K562 (cell line): ENCODE data around the gene CNTRL. TPM values are rescaled to one million over a fixed set of nuclear protein-coding genes. Genes with fewer than 3 reads are reported as not detected.

Source experiments
- ATF1 ChIP-seq, 2 experiments: fragments of 450-650 bp in 1 of 2; IDR thresholded peaks; 2 replicates each; pipeline ENCODE4 v1.6.1; 2016; ENCODE audit warnings: missing compliant biosample characterization in 1 of 2, missing genetic modification characterization in 1 of 2
- MTA2 ChIP-seq: fragments of 450-650 bp; IDR thresholded peaks from 2 replicates; pipeline ENCODE4 v1.6.1; 2016; ENCODE audit warnings: low read depth
- POLR2A ChIP-seq: fragments of 450-650 bp; conservative IDR thresholded peaks from 2 replicates; pipeline ENCODE4 v1.6.1; 2016
- POU5F1 ChIP-seq: fragments of 150-350 bp; IDR thresholded peaks from 2 replicates; pipeline ENCODE4 v1.6.1; 2014; ENCODE audit warnings: borderline replicate concordance, low read length, low read depth, mild to moderate bottlenecking; ENCODE audit not compliant: partially characterized antibody
- RBM22 ChIP-seq: fragments of 200-400 bp; formaldehyde crosslinking; IDR thresholded peaks from 2 replicates; pipeline ENCODE4 v1.6.1; 2018; ENCODE audit warnings: low read length, low read depth; ENCODE audit not compliant: poor library complexity, severe bottlenecking
- polyA plus RNA-seq, 8 experiments: library from polyadenylated mRNA; depleted of rRNA in 4 of 8; stranded (reverse) in 5 of 8; unstranded in 3 of 8; fragments of >200 nt; fragmentation: Nextera tagmentation in 2 of 8; fragmentation: Illumina TruSeq in 1 of 8; extraction: Ambion mirVana in 2 of 8; extraction: Trizol in 1 of 8; gene quantifications; 2 replicates each; pipeline versions ENCODE4 v1.2.1 to v1.2.3, GENCODE V29; 2011 to 2014; ENCODE audit warnings: inconsistent platforms in 1 of 8, missing spikeins in 1 of 8
- total RNA-seq, 7 experiments: library from RNA; depleted of rRNA in 6 of 7; stranded (reverse); fragments of >200 nt in 6 of 7; fragmentation: Illumina TruSeq in 2 of 7; extraction: Trizol in 2 of 7; gene quantifications; 2 replicates each; pipeline versions ENCODE4 v1.2.1 to v1.2.3, GENCODE V29; 2011 to 2021; ENCODE audit warnings: low replicate concordance in 1 of 7
- TF ChIP-seq, protein P1 (sequence below): fragments of 450-650 bp; formaldehyde crosslinking; IDR thresholded peaks from 2 replicates; pipeline ENCODE4 v1.4.0; 2020; ENCODE audit warnings: mild to moderate bottlenecking, moderate library complexity
- TF ChIP-seq, protein P2 (sequence below): fragments of 450-650 bp; IDR thresholded peaks from 2 replicates; pipeline ENCODE4 v1.6.1; 2017; ENCODE audit warnings: mild to moderate bottlenecking, moderate library complexity
- TF ChIP-seq, protein P3 (sequence below): fragments of 250-450 bp; sonication (Bioruptor Pico); IDR thresholded peaks from 2 replicates; pipeline ENCODE4 v1.8.0; 2021; ENCODE audit warnings: mild to moderate bottlenecking, moderate library complexity
- TF ChIP-seq, protein P4 (sequence below): fragments of 150-350 bp; IDR thresholded peaks from 2 replicates; pipeline ENCODE4 v1.6.1; 2014; ENCODE audit warnings: low read depth, mild to moderate bottlenecking, low read length, borderline replicate concordance

CNTRL gene
- total and polyA plus RNA-seq, 9 of the 15 experiments (the other 6 are each of a cell fraction or from before 2014, with no cell fraction given) = 9.2 to 28.9 (median 20.5) TPM

DNA sequence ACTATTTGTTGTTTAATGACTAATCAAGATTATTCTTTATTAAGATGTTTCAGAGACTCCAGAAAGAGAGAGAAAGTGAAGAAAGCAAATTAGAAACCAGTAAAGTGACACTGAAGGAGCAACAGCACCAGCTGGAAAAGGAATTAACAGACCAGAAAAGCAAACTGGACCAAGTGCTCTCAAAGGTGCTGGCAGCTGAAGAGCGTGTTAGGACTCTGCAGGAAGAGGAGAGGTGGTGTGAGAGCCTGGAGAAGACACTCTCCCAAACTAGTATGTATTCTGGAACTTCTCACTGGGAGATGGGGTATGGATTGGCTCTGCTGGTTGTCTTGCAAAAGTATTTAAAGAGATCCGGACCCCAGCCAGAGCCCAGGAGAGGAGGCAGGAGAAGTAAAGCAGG lies 93.3 kb downstream of the CNTRL start (continued):
- TF ChIP-seq, protein P1, sequence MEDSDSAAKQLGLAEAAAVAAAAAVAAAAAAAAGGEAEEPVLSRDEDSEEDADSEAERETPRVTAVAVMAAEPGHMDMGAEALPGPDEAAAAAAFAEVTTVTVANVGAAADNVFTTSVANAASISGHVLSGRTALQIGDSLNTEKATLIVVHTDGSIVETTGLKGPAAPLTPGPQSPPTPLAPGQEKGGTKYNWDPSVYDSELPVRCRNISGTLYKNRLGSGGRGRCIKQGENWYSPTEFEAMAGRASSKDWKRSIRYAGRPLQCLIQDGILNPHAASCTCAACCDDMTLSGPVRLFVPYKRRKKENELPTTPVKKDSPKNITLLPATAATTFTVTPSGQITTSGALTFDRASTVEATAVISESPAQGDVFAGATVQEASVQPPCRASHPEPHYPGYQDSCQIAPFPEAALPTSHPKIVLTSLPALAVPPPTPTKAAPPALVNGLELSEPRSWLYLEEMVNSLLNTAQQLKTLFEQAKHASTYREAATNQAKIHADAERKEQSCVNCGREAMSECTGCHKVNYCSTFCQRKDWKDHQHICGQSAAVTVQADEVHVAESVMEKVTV (CRISPR knock-in tag) = no peak
- TF ChIP-seq ATF1 (CRISPR knock-in tag; IDR thresholded peaks at IDR 0.05) = no peak
- TF ChIP-seq ATF1 (tag; IDR thresholded peaks at IDR 0.05) = no peak
- TF ChIP-seq, protein P2, sequence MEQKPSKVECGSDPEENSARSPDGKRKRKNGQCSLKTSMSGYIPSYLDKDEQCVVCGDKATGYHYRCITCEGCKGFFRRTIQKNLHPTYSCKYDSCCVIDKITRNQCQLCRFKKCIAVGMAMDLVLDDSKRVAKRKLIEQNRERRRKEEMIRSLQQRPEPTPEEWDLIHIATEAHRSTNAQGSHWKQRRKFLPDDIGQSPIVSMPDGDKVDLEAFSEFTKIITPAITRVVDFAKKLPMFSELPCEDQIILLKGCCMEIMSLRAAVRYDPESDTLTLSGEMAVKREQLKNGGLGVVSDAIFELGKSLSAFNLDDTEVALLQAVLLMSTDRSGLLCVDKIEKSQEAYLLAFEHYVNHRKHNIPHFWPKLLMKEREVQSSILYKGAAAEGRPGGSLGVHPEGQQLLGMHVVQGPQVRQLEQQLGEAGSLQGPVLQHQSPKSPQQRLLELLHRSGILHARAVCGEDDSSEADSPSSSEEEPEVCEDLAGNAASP = no peak
- TF ChIP-seq, protein P3, sequence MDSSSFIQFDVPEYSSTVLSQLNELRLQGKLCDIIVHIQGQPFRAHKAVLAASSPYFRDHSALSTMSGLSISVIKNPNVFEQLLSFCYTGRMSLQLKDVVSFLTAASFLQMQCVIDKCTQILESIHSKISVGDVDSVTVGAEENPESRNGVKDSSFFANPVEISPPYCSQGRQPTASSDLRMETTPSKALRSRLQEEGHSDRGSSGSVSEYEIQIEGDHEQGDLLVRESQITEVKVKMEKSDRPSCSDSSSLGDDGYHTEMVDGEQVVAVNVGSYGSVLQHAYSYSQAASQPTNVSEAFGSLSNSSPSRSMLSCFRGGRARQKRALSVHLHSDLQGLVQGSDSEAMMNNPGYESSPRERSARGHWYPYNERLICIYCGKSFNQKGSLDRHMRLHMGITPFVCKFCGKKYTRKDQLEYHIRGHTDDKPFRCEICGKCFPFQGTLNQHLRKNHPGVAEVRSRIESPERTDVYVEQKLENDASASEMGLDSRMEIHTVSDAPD (CRISPR knock-in tag) = no peak
- no peak for TF ChIP-seq POU5F1
- TF ChIP-seq, protein P4, sequence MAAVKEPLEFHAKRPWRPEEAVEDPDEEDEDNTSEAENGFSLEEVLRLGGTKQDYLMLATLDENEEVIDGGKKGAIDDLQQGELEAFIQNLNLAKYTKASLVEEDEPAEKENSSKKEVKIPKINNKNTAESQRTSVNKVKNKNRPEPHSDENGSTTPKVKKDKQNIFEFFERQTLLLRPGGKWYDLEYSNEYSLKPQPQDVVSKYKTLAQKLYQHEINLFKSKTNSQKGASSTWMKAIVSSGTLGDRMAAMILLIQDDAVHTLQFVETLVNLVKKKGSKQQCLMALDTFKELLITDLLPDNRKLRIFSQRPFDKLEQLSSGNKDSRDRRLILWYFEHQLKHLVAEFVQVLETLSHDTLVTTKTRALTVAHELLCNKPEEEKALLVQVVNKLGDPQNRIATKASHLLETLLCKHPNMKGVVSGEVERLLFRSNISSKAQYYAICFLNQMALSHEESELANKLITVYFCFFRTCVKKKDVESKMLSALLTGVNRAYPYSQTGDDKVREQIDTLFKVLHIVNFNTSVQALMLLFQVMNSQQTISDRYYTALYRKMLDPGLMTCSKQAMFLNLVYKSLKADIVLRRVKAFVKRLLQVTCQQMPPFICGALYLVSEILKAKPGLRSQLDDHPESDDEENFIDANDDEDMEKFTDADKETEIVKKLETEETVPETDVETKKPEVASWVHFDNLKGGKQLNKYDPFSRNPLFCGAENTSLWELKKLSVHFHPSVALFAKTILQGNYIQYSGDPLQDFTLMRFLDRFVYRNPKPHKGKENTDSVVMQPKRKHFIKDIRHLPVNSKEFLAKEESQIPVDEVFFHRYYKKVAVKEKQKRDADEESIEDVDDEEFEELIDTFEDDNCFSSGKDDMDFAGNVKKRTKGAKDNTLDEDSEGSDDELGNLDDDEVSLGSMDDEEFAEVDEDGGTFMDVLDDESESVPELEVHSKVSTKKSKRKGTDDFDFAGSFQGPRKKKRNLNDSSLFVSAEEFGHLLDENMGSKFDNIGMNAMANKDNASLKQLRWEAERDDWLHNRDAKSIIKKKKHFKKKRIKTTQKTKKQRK = no peak
- TF ChIP-seq RBM22 = no peak
- TF ChIP-seq POLR2A = no peak
- TF ChIP-seq MTA2 = no peak
